Vagina (tissue), 2 donors: Measurements from ENCODE around the gene PDXDC1. TPM values are rescaled to one million over a fixed set of nuclear protein-coding genes. Genes with fewer than 3 reads are reported as not detected.
A peak's percentile ranks its signal among the peaks of the same experiment; 100 is the strongest.
"Not testable (repeated sequence)": the region's sequence is repeated elsewhere in the genome, so short reads cannot be mapped to it uniquely, and the experiment has no call there.

Source experiments
- DNase-seq, 2 donors: peaks; one replicate each; pipeline ENCODE4 v3.0.0-alpha.2; 2017; ENCODE audit errors: extremely low spot score in 2 of 2
- H3K27ac ChIP-seq: fragments of 200-600 bp; sonication (generic); one replicate; pipeline ENCODE4 v1.5.1; 2019
- H3K27me3 ChIP-seq: fragments of 200-600 bp; sonication (generic); one replicate; pipeline ENCODE4 v1.5.1; 2019
- H3K36me3 ChIP-seq, 2 donors: fragments of 200-600 bp; sonication (generic); one replicate each; pipeline ENCODE4 v1.5.1; 2017 to 2019
- H3K4me1 ChIP-seq: fragments of 200-600 bp; sonication (generic); one replicate; pipeline ENCODE4 v1.5.1; 2019
- H3K4me3 ChIP-seq, 2 donors: fragments of 200-600 bp; sonication (generic); 1 replicate in 1 of 2; 2 replicates in 1 of 2; pipeline ENCODE4 v1.5.1; 2016 to 2019
- H3K9me3 ChIP-seq: fragments of 200-600 bp; sonication (generic); one replicate; pipeline ENCODE4 v1.5.1; 2019
- CTCF ChIP-seq, 3 experiments: fragments of 450-650 bp in 2 of 3; fragments of 200-600 bp in 1 of 3; sonication (generic) in 1 of 3; IDR thresholded peaks; one replicate each; pipeline ENCODE4 v1.5.1; 2017 to 2019; ENCODE audit warnings: antibody characterized with exemption in 3 of 3, mild to moderate bottlenecking in 2 of 3, moderate library complexity in 2 of 3
- POLR2A ChIP-seq, 2 donors: fragments of 450-650 bp; IDR thresholded peaks; one replicate each; pipeline ENCODE4 v1.6.1; 2017; ENCODE audit warnings: antibody characterized with exemption in 2 of 2, mild to moderate bottlenecking in 2 of 2, moderate library complexity in 2 of 2
- POLR2AphosphoS5 ChIP-seq, 2 donors: sonication (generic); formaldehyde crosslinking; IDR thresholded peaks; one replicate each; pipeline ENCODE4 v1.9.0; 2017; ENCODE audit warnings: antibody characterized with exemption in 2 of 2, mild to moderate bottlenecking in 2 of 2, low read depth in 1 of 2; ENCODE audit not compliant: insufficient read depth in 1 of 2
- intact Hi-C: fragments of 100-400 bp; cut with DNase I; formaldehyde crosslinking; loops from one replicate; pipeline ENCODE4 v1.15.1; 2023
- total RNA-seq: library from RNA; depleted of rRNA; stranded (reverse); fragments of >200 nt; gene quantifications from one replicate; pipeline ENCODE4 v1.2.3, GENCODE V29; 2016

PDXDC1 gene
- total RNA-seq, 1 donor from 2014 or later = 59.2 TPM

- Histone ChIP-seq H3K27ac (no peak overlapping the region), H3K4me3 (no peak overlapping the region), H3K9me3 (no peaks in the 10 kb centered on the region), H3K27me3 (no peaks in the 10 kb centered on the region), H3K4me1 (peaks cover 10% of the 10 kb centered on the region), H3K36me3 (peaks cover 0 to 88% of the 10 kb centered on the region in 2 donors)
- TF ChIP-seq POLR2AphosphoS5 (IDR thresholded peaks at IDR 0.05; ENCODE audit: insufficient read depth in 1 of 2, low read depth in 1 of 2) (no peak), CTCF (IDR thresholded peaks at IDR 0.05) (no peak)
- no peak for DNase-seq
- intact Hi-C loops = no loop called here
Measured at GRCh38 chr16:15037003-15037402, 62.2 kb downstream of the PDXDC1 start.

GRCh38 chr16:15037745-15038144, 62.9 kb downstream of the PDXDC1 start:
- H3K36me3 ChIP-seq = peaks cover 0 to 83% of the 10 kb centered on the region in 2 donors
- no peaks in the 10 kb centered on the region for H3K27me3 ChIP-seq
- no peaks in the 10 kb centered on the region for H3K9me3 ChIP-seq
- no peak for TF ChIP-seq POLR2A (IDR thresholded peaks at IDR 0.05)
- no peak overlapping the region for H3K27ac ChIP-seq
- intact Hi-C loops = no loop called here
- no peak for DNase-seq
- no peak overlapping the region for H3K4me3 ChIP-seq
- peaks cover 15% of the 10 kb centered on the region for H3K4me1 ChIP-seq

GRCh38 chr16:15038689-15039088, 63.9 kb downstream of the PDXDC1 start:
- no peaks in the 10 kb centered on the region for H3K9me3 ChIP-seq
- no peak overlapping the region for H3K4me3 ChIP-seq
- H3K36me3 ChIP-seq = peaks cover 0 to 78% of the 10 kb centered on the region in 2 donors
- H3K27me3 ChIP-seq = no peaks in the 10 kb centered on the region
- TF ChIP-seq POLR2A (IDR thresholded peaks at IDR 0.05) = no peak
- TF ChIP-seq POLR2AphosphoS5 (IDR thresholded peaks at IDR 0.05; ENCODE audit: insufficient read depth in 1 of 2, low read depth in 1 of 2) = no peak
- no peak for TF ChIP-seq CTCF (IDR thresholded peaks at IDR 0.05)
- H3K27ac ChIP-seq = no peak overlapping the region
- peaks cover 15% of the 10 kb centered on the region for H3K4me1 ChIP-seq
- no peak for DNase-seq
- intact Hi-C loops = no loop called here

GRCh38 chr16:15041271-15042004, 66.6 kb downstream of the PDXDC1 start:
- H3K27ac ChIP-seq = peak overlapping the region; percentile 66
- H3K36me3 ChIP-seq = peaks cover 0 to 60% of the 10 kb centered on the region in 2 donors
- H3K4me1 ChIP-seq = peaks cover 15% of the 10 kb centered on the region
- H3K9me3 ChIP-seq = no peaks in the 10 kb centered on the region
- no peak for TF ChIP-seq POLR2A (IDR thresholded peaks at IDR 0.05)
- peak in 1 of 2 donors; percentile 62 for TF ChIP-seq POLR2AphosphoS5 (IDR thresholded peaks at IDR 0.05; ENCODE audit: insufficient read depth in 1 of 2, low read depth in 1 of 2)
- no peaks in the 10 kb centered on the region for H3K27me3 ChIP-seq
- intact Hi-C loops = no loop called here
- no peak for DNase-seq
- no peak overlapping the region for H3K4me3 ChIP-seq

GRCh38 chr16:15043344-15043743, 68.5 kb downstream of the PDXDC1 start:
- no peak for DNase-seq
- no peak overlapping the region for H3K27ac ChIP-seq
- no peak overlapping the region for H3K4me3 ChIP-seq
- intact Hi-C loops = no loop called here
- peaks cover 15% of the 10 kb centered on the region for H3K4me1 ChIP-seq
- no peak for TF ChIP-seq POLR2AphosphoS5 (IDR thresholded peaks at IDR 0.05; ENCODE audit: insufficient read depth in 1 of 2, low read depth in 1 of 2)
- TF ChIP-seq CTCF (IDR thresholded peaks at IDR 0.05) = no peak
- no peak for TF ChIP-seq POLR2A (IDR thresholded peaks at IDR 0.05)
- H3K36me3 ChIP-seq = peaks cover 0 to 53% of the 10 kb centered on the region in 2 donors
- H3K9me3 ChIP-seq = no peaks in the 10 kb centered on the region
- no peaks in the 10 kb centered on the region for H3K27me3 ChIP-seq

- H3K9me3 ChIP-seq = no peaks in the 10 kb centered on the region
- H3K4me1 ChIP-seq = peaks cover 15% of the 10 kb centered on the region
- H3K36me3 ChIP-seq = peaks cover 0 to 44% of the 10 kb centered on the region in 2 donors
- no peak overlapping the region for H3K27ac ChIP-seq
- no peak overlapping the region for H3K4me3 ChIP-seq
- TF ChIP-seq CTCF (IDR thresholded peaks at IDR 0.05) (no peak), POLR2A (IDR thresholded peaks at IDR 0.05) (no peak), POLR2AphosphoS5 (IDR thresholded peaks at IDR 0.05; ENCODE audit: insufficient read depth in 1 of 2, low read depth in 1 of 2) (no peak)
- intact Hi-C loops = no loop called here
- DNase-seq = no peak
- H3K27me3 ChIP-seq = no peaks in the 10 kb centered on the region
Measured at GRCh38 chr16:15044286-15044685, 69.5 kb downstream of the PDXDC1 start.

GRCh38 chr16:15045270-15045669, 70.4 kb downstream of the PDXDC1 start:
- intact Hi-C loops, H3K4me3 ChIP-seq, DNase-seq, H3K9me3 ChIP-seq, H3K27me3 ChIP-seq, H3K27ac ChIP-seq: not testable (repeated sequence)
- peaks cover 24% of the 10 kb centered on the region for H3K4me1 ChIP-seq
- H3K36me3 ChIP-seq = peaks cover 0 to 34% of the 10 kb centered on the region in 2 donors
